ENCODE data around the gene DAGLA.

DNA sequence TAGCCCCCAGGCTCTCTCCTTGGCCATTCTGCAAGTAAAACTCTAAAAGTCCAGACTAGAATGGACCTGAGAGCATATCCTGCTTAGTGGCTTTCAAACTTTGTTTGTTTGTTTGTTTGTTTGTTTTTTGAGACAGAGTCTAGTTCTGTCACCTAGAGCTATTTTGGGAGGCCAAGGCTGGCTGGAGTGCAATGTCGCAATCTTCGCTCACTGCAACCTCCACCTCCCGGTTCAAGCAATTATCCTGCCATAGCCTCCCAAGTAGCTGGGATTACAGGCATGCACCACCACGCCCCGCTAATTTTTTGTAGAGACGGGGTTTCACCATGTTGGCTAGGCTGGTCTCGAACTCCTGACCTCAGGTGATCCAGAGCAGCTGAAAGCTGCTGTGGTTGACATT lies 28.9 kb downstream of the DAGLA start:
- no peak for TF ChIP-seq EZH2 (optimal IDR thresholded peaks at IDR 0.05; ENCODE audit: low read depth, low read length)
- TF ChIP-seq CTCF (IDR thresholded peaks at IDR 0.05; ENCODE audit: low read length) = no peak

Data from MM.1S (cell line).